OCI-LY1 (cell line): ENCODE measurements around the gene TRIM7.
A peak's percentile ranks its signal among the peaks of the same experiment; 100 is the strongest.

Source experiments
- H2AFZ ChIP-seq: fragments of 200-600 bp; sonication (generic), shearing (Covaris generic); 2 replicates; pipeline ENCODE4 v1.6.0; 2014; ENCODE audit warnings: antibody characterized with exemption, mild to moderate bottlenecking, low read length
- H3F3A ChIP-seq: fragments of 200-600 bp; sonication (generic), shearing (Covaris generic); 2 replicates; pipeline ENCODE4 v1.6.0; 2014; ENCODE audit warnings: mild to moderate bottlenecking, antibody characterized with exemption, low read length, moderate library complexity; ENCODE audit not compliant: insufficient read depth
- H3K27ac ChIP-seq: fragments of 200-600 bp; sonication (generic); 2 replicates; pipeline ENCODE4 v1.5.1; 2014; ENCODE audit warnings: low read length, mixed run types, mild to moderate bottlenecking, low read depth; ENCODE audit not compliant: poor library complexity, severe bottlenecking
- H3K27me3 ChIP-seq: fragments of 200-600 bp; sonication (generic); 2 replicates; pipeline ENCODE4 v1.6.0; 2014; ENCODE audit warnings: antibody characterized with exemption, mild to moderate bottlenecking, low read length, moderate library complexity; ENCODE audit not compliant: insufficient read depth
- H3K36me3 ChIP-seq: fragments of 200-600 bp; sonication (generic); 2 replicates; pipeline ENCODE4 v1.6.1; 2014; ENCODE audit warnings: mild to moderate bottlenecking, antibody characterized with exemption, low read length, moderate library complexity, mixed read lengths; ENCODE audit not compliant: insufficient read depth
- H3K4me1 ChIP-seq: fragments of 200-600 bp; sonication (generic); 2 replicates; pipeline ENCODE4 v1.5.1; 2014; ENCODE audit warnings: mild to moderate bottlenecking, low read length, moderate library complexity; ENCODE audit not compliant: insufficient read depth, severe bottlenecking
- H3K4me2 ChIP-seq: fragments of 200-600 bp; sonication (generic), shearing (Covaris generic); 2 replicates; pipeline ENCODE4 v1.6.1; 2014; ENCODE audit warnings: low read length
- H3K4me3 ChIP-seq: fragments of 200-600 bp; sonication (generic); 2 replicates; pipeline ENCODE4 v1.5.1; 2014; ENCODE audit warnings: low read length, low read depth, mild to moderate bottlenecking, mixed read lengths; ENCODE audit not compliant: poor library complexity, severe bottlenecking
- H3K79me2 ChIP-seq: fragments of 200-600 bp; shearing (Covaris generic); 2 replicates; pipeline ENCODE4 v1.6.1; 2016; ENCODE audit warnings: mixed run types, low read length, mixed read lengths; ENCODE audit not compliant: insufficient read depth
- H3K9ac ChIP-seq: fragments of 200-600 bp; sonication (generic), shearing (Covaris generic); 2 replicates; pipeline ENCODE4 v1.6.1; 2014; ENCODE audit warnings: mild to moderate bottlenecking, low read length, mixed read lengths
- H3K9me2 ChIP-seq: fragments of 200-600 bp; sonication (generic), shearing (Covaris generic); 2 replicates; pipeline ENCODE4 v1.6.1; 2014; ENCODE audit warnings: low read depth, mild to moderate bottlenecking, low read length, mixed read lengths
- H3K9me3 ChIP-seq: fragments of 200-600 bp; shearing (Covaris generic); 2 replicates; pipeline ENCODE4 v1.6.1; 2014; ENCODE audit warnings: low read length, mixed read lengths
- H4K20me1 ChIP-seq: fragments of 200-600 bp; sonication (generic), shearing (Covaris generic); 2 replicates; pipeline ENCODE4 v1.6.0; 2016; ENCODE audit warnings: mild to moderate bottlenecking, low read length; ENCODE audit not compliant: insufficient read depth
- CTCF ChIP-seq: fragments of 200-600 bp; sonication (generic), shearing (Covaris generic); IDR thresholded peaks from 2 replicates; pipeline ENCODE4 v1.5.1; 2017; ENCODE audit warnings: mild to moderate bottlenecking, antibody characterized with exemption, low read length, moderate library complexity, mixed read lengths
- EZH2 ChIP-seq: fragments of 200-600 bp; sonication (generic), shearing (Covaris generic); IDR thresholded peaks from 2 replicates; pipeline ENCODE4 v1.8.0; 2017; ENCODE audit warnings: borderline replicate concordance, mixed run types, mild to moderate bottlenecking, antibody characterized with exemption, low read length, moderate library complexity, mixed read lengths

Gene TRIM7

DNA sequence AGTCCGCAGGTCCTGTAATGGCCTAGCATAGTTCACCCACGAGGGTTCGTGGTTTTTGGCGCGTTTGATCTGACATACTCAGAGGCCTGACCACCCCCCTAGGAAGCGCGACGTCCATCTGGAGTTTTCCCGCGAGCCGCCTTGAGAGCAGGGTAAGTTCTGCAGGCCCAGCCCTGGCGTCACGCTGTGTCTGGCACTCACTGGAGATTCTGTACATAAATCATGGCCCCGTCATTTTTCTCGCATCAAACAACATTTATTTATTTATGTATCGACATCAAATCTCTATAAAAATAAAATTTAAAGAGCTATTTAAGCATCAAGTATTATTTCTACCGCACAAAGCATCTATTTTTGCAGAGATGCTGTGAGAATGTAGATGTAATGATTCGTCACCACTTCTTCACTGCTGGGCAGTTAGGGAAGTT, 17.6 kb upstream of the TRIM7 start:
- Histone ChIP-seq H3K4me1 (peaks cover 43% of the 10 kb centered on the region), H3K79me2 (no peaks in the 10 kb centered on the region), H4K20me1 (no peaks in the 10 kb centered on the region), H3K36me3 (peaks cover 12% of the 10 kb centered on the region), H3K4me3 (peak overlapping the region; percentile 67), H3K4me2 (peak overlapping the region; percentile 92), H2AFZ (no peak overlapping the region), H3K9me3 (no peaks in the 10 kb centered on the region), H3K9me2 (no peaks in the 10 kb centered on the region), H3K27ac (peak overlapping the region; percentile 96), H3K9ac (peak overlapping the region; percentile 82), H3K27me3 (no peaks in the 10 kb centered on the region), H3F3A (0 out of 2 replicates have a peak, but pooled peaks cover 9% of the 10 kb centered on the region)
- TF ChIP-seq EZH2: no peak
- no peak for TF ChIP-seq CTCF

DNA sequence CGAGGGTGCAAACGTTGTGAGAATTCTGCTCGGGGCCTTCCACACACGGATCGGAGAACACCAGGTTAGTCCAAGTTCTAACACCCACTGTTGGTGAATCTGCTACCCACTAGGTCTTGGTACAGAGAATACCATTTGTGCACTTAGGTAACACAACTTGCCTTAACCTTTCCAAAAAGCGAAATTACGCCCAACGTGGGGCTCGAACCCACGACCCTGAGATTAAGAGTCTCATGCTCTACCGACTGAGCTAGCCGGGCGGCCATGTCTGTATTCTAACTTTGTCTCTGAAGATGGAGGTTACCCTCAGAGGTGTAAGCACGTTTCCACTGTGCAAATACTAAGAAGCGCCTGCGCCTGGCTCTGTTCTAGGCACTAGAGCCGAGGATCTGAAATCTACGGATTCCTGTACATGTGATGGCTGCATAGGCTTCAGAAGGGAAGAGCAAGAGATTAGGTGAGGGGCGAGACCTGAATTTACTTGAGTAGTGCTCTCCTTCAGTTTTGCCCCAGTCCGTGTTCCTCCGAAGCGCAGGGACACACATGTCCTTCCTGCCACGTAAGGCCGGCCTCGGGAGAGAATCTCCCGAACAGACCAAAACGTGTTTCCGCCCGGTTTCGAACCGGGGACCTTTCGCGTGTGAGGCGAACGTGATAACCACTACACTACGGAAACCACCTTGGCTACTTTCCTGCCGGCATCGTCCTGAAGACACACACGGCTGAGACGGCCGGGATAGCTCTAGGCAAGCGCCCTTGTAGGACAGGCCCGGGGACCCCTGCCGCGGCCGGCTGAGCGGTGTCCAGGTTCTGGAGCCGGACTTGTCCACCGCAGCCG, 17.0 kb upstream of the TRIM7 start:
- Histone ChIP-seq H3F3A (0 out of 2 replicates have a peak, but pooled peaks cover 12% of the 10 kb centered on the region), H3K4me1 (peaks cover 48% of the 10 kb centered on the region)

GRCh38 chr5:181221105-181221791, 16.3 kb upstream of the TRIM7 start:
- Histone ChIP-seq H3K4me3 (peak overlapping the region; percentile 67), H3K79me2 (no peaks in the 10 kb centered on the region), H3F3A (0 out of 2 replicates have a peak, but pooled peaks cover 12% of the 10 kb centered on the region), H3K9me2 (no peaks in the 10 kb centered on the region), H3K36me3 (peaks cover 8% of the 10 kb centered on the region; the same call in 1 of the 2 replicates), H3K9ac (peak overlapping the region; percentile 82), H3K27ac (peak overlapping the region; percentile 96), H3K4me2 (peak overlapping the region; percentile 92), H3K4me1 (peaks cover 53% of the 10 kb centered on the region), H4K20me1 (no peaks in the 10 kb centered on the region), H3K9me3 (no peaks in the 10 kb centered on the region), H3K27me3 (no peaks in the 10 kb centered on the region), H2AFZ (peak overlapping the region; percentile 90)
- TF ChIP-seq EZH2 (no peak), CTCF (no peak; the same call in 1 of the 2 replicates)

More for the DNA sequence above, 17.0 kb upstream of the TRIM7 start:
- Histone ChIP-seq H3K9me3 (no peaks in the 10 kb centered on the region), H3K9me2 (no peaks in the 10 kb centered on the region), H3K27ac (peak overlapping the region; percentile 96), H3K36me3 (peaks cover 8% of the 10 kb centered on the region; the same call in 1 of the 2 replicates), H4K20me1 (no peaks in the 10 kb centered on the region), H3K4me2 (peak overlapping the region; percentile 92), H2AFZ (no peak overlapping the region), H3K27me3 (no peaks in the 10 kb centered on the region), H3K4me3 (peak overlapping the region; percentile 67), H3K79me2 (no peaks in the 10 kb centered on the region), H3K9ac (peak overlapping the region; percentile 82)
- TF ChIP-seq CTCF (0 out of 2 replicates have a peak, but pooled peaks have one; percentile 3), EZH2 (no peak)
